ENCODE results near the gene PLD2.
"Not testable (repeated sequence)": the region's sequence is repeated elsewhere in the genome, so short reads cannot be mapped to it uniquely, and the experiment has no call there.

PLD2 gene

GRCh38 chr17:4837471-4838308, 30.7 kb downstream of the PLD2 start:
- DNase-seq, result no peak

- no peak for DNase-seq
Observed at GRCh38 chr17:4838309-4838785, 31.4 kb downstream of the PLD2 start.

GRCh38 chr17:4839221-4839620, 32.3 kb downstream of the PLD2 start:
- no peak for DNase-seq

GRCh38 chr17:4839965-4840892, 33.3 kb downstream of the PLD2 start:
- DNase-seq, result no peak

GRCh38 chr17:4840893-4841242, 33.9 kb downstream of the PLD2 start:
- no peak for DNase-seq

- DNase-seq, result no peak
Observed at GRCh38 chr17:4842376-4842775, 35.4 kb downstream of the PLD2 start.

- DNase-seq, result no peak
Observed at GRCh38 chr17:4843321-4844000, 36.5 kb downstream of the PLD2 start.

GRCh38 chr17:4845118-4845517, 38.2 kb downstream of the PLD2 start:
- DNase-seq, result no peak

- DNase-seq, result no peak
Observed at GRCh38 chr17:4846635-4847390, 39.9 kb downstream of the PLD2 start.

GRCh38 chr17:4849011-4849536, 42.1 kb downstream of the PLD2 start:
- no peak for DNase-seq

GRCh38 chr17:4850246-4850645, 43.3 kb downstream of the PLD2 start:
- DNase-seq, result no peak

- no peak for DNase-seq
Observed at GRCh38 chr17:4851084-4851483, 44.1 kb downstream of the PLD2 start.

- DNase-seq, result no peak
Observed at GRCh38 chr17:4852567-4853207, 45.7 kb downstream of the PLD2 start.

- DNase-seq, result no peak
Observed at GRCh38 chr17:4853208-4853671, 46.3 kb downstream of the PLD2 start.

GRCh38 chr17:4854111-4854681, 47.2 kb downstream of the PLD2 start:
- DNase-seq, result no peak

- DNase-seq, result no peak
Observed at GRCh38 chr17:4856271-4856936, 49.5 kb downstream of the PLD2 start.

GRCh38 chr17:4856937-4857314, 50.0 kb downstream of the PLD2 start:
- no peak for DNase-seq

- DNase-seq, result not testable (repeated sequence)
Observed at GRCh38 chr17:4857347-4857746, 50.4 kb downstream of the PLD2 start.

- DNase-seq, result no peak
Observed at GRCh38 chr17:4858068-4858881, 51.3 kb downstream of the PLD2 start.

GRCh38 chr17:4858882-4859260, 51.9 kb downstream of the PLD2 start:
- DNase-seq, result no peak
